ENCODE results near the gene CABCOCO1. TPM values are rescaled to one million over a fixed set of nuclear protein-coding genes. Genes with fewer than 3 reads are reported as not detected.

CABCOCO1 gene
- total RNA-seq, 1 donor from 2014 or later = 0.47 TPM

- Mint-ChIP-seq H3K36me3 (ENCODE audit: low read depth) (no peaks in the 10 kb centered on the region), H3K4me1 (ENCODE audit: low read depth) (peaks cover 14% of the 10 kb centered on the region), H3K27me3 (ENCODE audit: low read depth) (no peaks in the 10 kb centered on the region), H3K27ac (ENCODE audit: unreplicated experiment) (no peak overlapping the region), H3K4me3 (ENCODE audit: unreplicated experiment) (no peak overlapping the region), H3K9me3 (ENCODE audit: low read depth) (no peaks in the 10 kb centered on the region)
- TF ChIP-seq CTCF (IDR thresholded peaks at IDR 0.05) = no peak
- DNase-seq (ENCODE audit: low spot score) = no peak
Observed at GRCh38 chr10:61766927-61767326, 104.2 kb downstream of the CABCOCO1 start.

- no peak for DNase-seq (ENCODE audit: low spot score)
- Mint-ChIP-seq H3K27ac (ENCODE audit: unreplicated experiment) (no peak overlapping the region), H3K36me3 (ENCODE audit: low read depth) (no peaks in the 10 kb centered on the region), H3K9me3 (ENCODE audit: low read depth) (no peaks in the 10 kb centered on the region), H3K27me3 (ENCODE audit: low read depth) (no peaks in the 10 kb centered on the region), H3K4me3 (ENCODE audit: unreplicated experiment) (no peak overlapping the region), H3K4me1 (ENCODE audit: low read depth) (no peaks in the 10 kb centered on the region)
- no peak for TF ChIP-seq CTCF (IDR thresholded peaks at IDR 0.05)
Observed at GRCh38 chr10:61774031-61774430, 111.3 kb downstream of the CABCOCO1 start.

- H3K4me3 Mint-ChIP-seq (ENCODE audit: unreplicated experiment) = no peak overlapping the region
- no peaks in the 10 kb centered on the region for H3K9me3 Mint-ChIP-seq (ENCODE audit: low read depth)
- DNase-seq (ENCODE audit: low spot score) = no peak
- H3K27ac Mint-ChIP-seq (ENCODE audit: unreplicated experiment) = no peak overlapping the region
- no peaks in the 10 kb centered on the region for H3K36me3 Mint-ChIP-seq (ENCODE audit: low read depth)
- H3K27me3 Mint-ChIP-seq (ENCODE audit: low read depth) = no peaks in the 10 kb centered on the region
- TF ChIP-seq CTCF (IDR thresholded peaks at IDR 0.05) = no peak
- peaks cover 10% of the 10 kb centered on the region for H3K4me1 Mint-ChIP-seq (ENCODE audit: low read depth)
Observed at GRCh38 chr10:61775111-61775510, 112.4 kb downstream of the CABCOCO1 start.

GRCh38 chr10:61776615-61777266 is 114.0 kb downstream of the CABCOCO1 start:
- no peaks in the 10 kb centered on the region for H3K36me3 Mint-ChIP-seq (ENCODE audit: low read depth)
- H3K27me3 Mint-ChIP-seq (ENCODE audit: low read depth) = no peaks in the 10 kb centered on the region
- no peak for TF ChIP-seq CTCF (IDR thresholded peaks at IDR 0.05)
- peaks cover 11% of the 10 kb centered on the region for H3K4me1 Mint-ChIP-seq (ENCODE audit: low read depth)
- H3K9me3 Mint-ChIP-seq (ENCODE audit: low read depth) = no peaks in the 10 kb centered on the region
- no peak overlapping the region for H3K27ac Mint-ChIP-seq (ENCODE audit: unreplicated experiment)
- H3K4me3 Mint-ChIP-seq (ENCODE audit: unreplicated experiment) = no peak overlapping the region
- no peak for DNase-seq (ENCODE audit: low spot score)

GRCh38 chr10:61778137-61778536 is 115.4 kb downstream of the CABCOCO1 start:
- TF ChIP-seq CTCF (IDR thresholded peaks at IDR 0.05) = no peak
- no peak overlapping the region for H3K27ac Mint-ChIP-seq (ENCODE audit: unreplicated experiment)
- H3K4me3 Mint-ChIP-seq (ENCODE audit: unreplicated experiment) = no peak overlapping the region
- no peaks in the 10 kb centered on the region for H3K27me3 Mint-ChIP-seq (ENCODE audit: low read depth)
- no peak for DNase-seq (ENCODE audit: low spot score)
- H3K4me1 Mint-ChIP-seq (ENCODE audit: low read depth) = peaks cover 17% of the 10 kb centered on the region
- H3K9me3 Mint-ChIP-seq (ENCODE audit: low read depth) = peaks cover 3% of the 10 kb centered on the region
- no peaks in the 10 kb centered on the region for H3K36me3 Mint-ChIP-seq (ENCODE audit: low read depth)

All from chondrocyte (in vitro differentiated cells).